ENCODE results near the gene C10orf62.

GRCh38 chr10:97590748-97591495, 1.4 kb downstream of the C10orf62 start:
- no peak for TF ChIP-seq CTCF (IDR thresholded peaks at IDR 0.05 in 4 of 5, conservative IDR thresholded peaks at IDR 0.05 in 1 of 5)
- TF ChIP-seq POLR2A (IDR thresholded peaks at IDR 0.05) = no peak
